Measurements from ENCODE around the gene ATP6V1G1.
"Not testable (repeated sequence)": the region's sequence is repeated elsewhere in the genome, so short reads cannot be mapped to it uniquely, and the experiment has no call there.

The ATP6V1G1 gene

GRCh38 chr9:114587345-114588202 lies at the start of gene ATP6V1G1:
Gene ATP6V1G1 (plus strand): TSS chr9:114587769. CDS start chr9:114587839, 70 bp downstream.
- peak; percentile 99 for DNase-seq

- no peak for DNase-seq
Measured at GRCh38 chr9:114538241-114538640, 49.3 kb upstream of the ATP6V1G1 start.

GRCh38 chr9:114539701-114540380 lies 47.7 kb upstream of the ATP6V1G1 start:
- DNase-seq, result no peak

- DNase-seq, result no peak
Measured at GRCh38 chr9:114545055-114545454, 42.5 kb upstream of the ATP6V1G1 start.

GRCh38 chr9:114546851-114547250 lies 40.7 kb upstream of the ATP6V1G1 start:
- DNase-seq, result no peak

GRCh38 chr9:114549697-114550330 lies 37.8 kb upstream of the ATP6V1G1 start:
- no peak for DNase-seq

- no peak for DNase-seq
Measured at GRCh38 chr9:114551750-114552685, 35.6 kb upstream of the ATP6V1G1 start.

GRCh38 chr9:114552706-114553105 lies 34.9 kb upstream of the ATP6V1G1 start:
- DNase-seq, result no peak

- no peak for DNase-seq
Measured at GRCh38 chr9:114553202-114553601, 34.4 kb upstream of the ATP6V1G1 start.

- DNase-seq, result no peak
Measured at GRCh38 chr9:114555696-114556095, 31.9 kb upstream of the ATP6V1G1 start.

GRCh38 chr9:114558027-114558675 lies 29.4 kb upstream of the ATP6V1G1 start:
- no peak for DNase-seq

- no peak for DNase-seq
Measured at GRCh38 chr9:114559830-114560513, 27.6 kb upstream of the ATP6V1G1 start.

- no peak for DNase-seq
Measured at GRCh38 chr9:114560956-114561355, 26.6 kb upstream of the ATP6V1G1 start.

GRCh38 chr9:114561771-114562170 lies 25.8 kb upstream of the ATP6V1G1 start:
- DNase-seq, result no peak

- DNase-seq, result no peak
Measured at GRCh38 chr9:114565204-114565603, 22.4 kb upstream of the ATP6V1G1 start.

- DNase-seq, result no peak
Measured at GRCh38 chr9:114570742-114571141, 16.8 kb upstream of the ATP6V1G1 start.

GRCh38 chr9:114571391-114571790 lies 16.2 kb upstream of the ATP6V1G1 start:
- DNase-seq, result no peak

GRCh38 chr9:114572199-114572598 lies 15.4 kb upstream of the ATP6V1G1 start:
- DNase-seq, result no peak

GRCh38 chr9:114574438-114574837 lies 13.1 kb upstream of the ATP6V1G1 start:
- DNase-seq, result no peak

GRCh38 chr9:114576779-114577178 lies 10.8 kb upstream of the ATP6V1G1 start:
- DNase-seq, result not testable (repeated sequence)

GRCh38 chr9:114578134-114578533 lies 9.4 kb upstream of the ATP6V1G1 start:
- DNase-seq, result not testable (repeated sequence)

Data from midbrain (tissue), 1 donor.